Cardiac fibroblast (primary cell): Measurements from ENCODE around the gene CRIP1.

Experiments used
- DNase-seq, 2 donors: peaks; one replicate each; pipeline versions ENCODE4 v3.0.0 to v3.0.0-alpha.2; 2010; ENCODE audit warnings: low read depth in 2 of 2
- H3K4me3 ChIP-seq, 2 donors: replicated peaks in 1 of 2; 1 replicate in 1 of 2; 2 replicates in 1 of 2; pipeline ENCODE4 v1.5.1; 2011; ENCODE audit warnings: low read depth in 2 of 2, low read length in 2 of 2, mild to moderate bottlenecking in 2 of 2, moderate library complexity in 1 of 2
- CTCF ChIP-seq: IDR thresholded peaks from one replicate; pipeline ENCODE4 v1.5.1; 2011; ENCODE audit warnings: low read depth, mild to moderate bottlenecking, low read length, inconsistent platforms

The CRIP1 gene

GRCh38 chr14:105473677-105474482 is 12.8 kb upstream of the CRIP1 start:
- peak; percentile 86 to 93 for DNase-seq
- TF ChIP-seq CTCF = no peak
- peak overlapping the region; percentile 46 to 77 for H3K4me3 ChIP-seq

GRCh38 chr14:105474483-105475268 is 12.0 kb upstream of the CRIP1 start, which contains the start of gene CRIP2:
Gene CRIP2 (plus strand): TSS chr14:105474821. CDS start chr14:105474863, 42 bp downstream.
- H3K4me3 ChIP-seq = peak within 1 kb of the TSS; percentile 72 to 77
- peak; percentile 33 to 57 for DNase-seq
- TF ChIP-seq CTCF = no peak

GRCh38 chr14:105475269-105476096 is 11.2 kb upstream of the CRIP1 start:
- no peak for TF ChIP-seq CTCF
- DNase-seq = peak; percentile 64 to 79
- peak overlapping the region; percentile 72 to 77 for H3K4me3 ChIP-seq

GRCh38 chr14:105476097-105476830 is 10.4 kb upstream of the CRIP1 start:
- peak; percentile 51 to 76 for DNase-seq
- H3K4me3 ChIP-seq = peak overlapping the region; percentile 72 to 77
- no peak for TF ChIP-seq CTCF

- TF ChIP-seq CTCF = no peak
- peak overlapping the region; percentile 72 to 77 for H3K4me3 ChIP-seq
- no peak for DNase-seq
Observed at GRCh38 chr14:105476831-105477659, 9.6 kb upstream of the CRIP1 start.
